GM23248 (cell line): ENCODE data around the gene CAMKK1.

Experiments used
- EZH2 ChIP-seq: fragments of 200-600 bp; sonication (generic); IDR thresholded peaks from 2 replicates; pipeline ENCODE4 v1.6.1; 2018; ENCODE audit warnings: antibody characterized with exemption, mild to moderate bottlenecking; ENCODE audit not compliant: insufficient read depth, poor library complexity, severe bottlenecking
- EZH2phosphoT487 ChIP-seq: fragments of 200-600 bp; sonication (generic); IDR thresholded peaks from 2 replicates; pipeline ENCODE4 v1.6.1; 2018; ENCODE audit warnings: antibody characterized with exemption, moderate library complexity, mild to moderate bottlenecking, low read depth; ENCODE audit not compliant: insufficient read depth

DNA sequence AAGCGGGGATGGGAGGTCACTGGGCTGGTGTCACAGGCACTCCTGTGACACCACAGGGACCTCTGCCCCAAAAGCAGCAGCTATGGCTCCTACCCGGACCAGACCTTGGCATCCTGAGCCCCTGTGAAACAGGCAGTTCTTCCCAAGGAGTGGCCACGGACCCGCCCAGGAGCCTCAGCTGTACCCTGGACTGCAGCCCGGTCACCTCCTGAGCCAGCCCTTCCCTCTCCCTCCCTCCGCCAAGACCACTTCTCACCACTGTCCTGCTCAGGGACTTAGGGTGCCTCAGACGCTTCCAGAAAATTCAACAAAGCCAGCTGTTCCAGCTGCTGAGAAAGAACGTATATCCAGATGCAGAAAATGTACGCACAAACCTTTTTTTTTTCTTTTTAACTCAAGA, 32.9 kb downstream of the CAMKK1 start:
- TF ChIP-seq EZH2 (no peak), EZH2phosphoT487 (no peak)
